Gastrocnemius medialis (tissue), 4 donors: Measurements from ENCODE around the gene SPATA31D1.

ENCODE experiments used
- POLR2A ChIP-seq, 2 donors: fragments of 450-650 bp; IDR thresholded peaks; one replicate each; pipeline ENCODE4 v1.6.1; 2017; ENCODE audit warnings: antibody characterized with exemption in 2 of 2, mild to moderate bottlenecking in 2 of 2, moderate library complexity in 2 of 2
- TF ChIP-seq, protein P1 (sequence below), 5 experiments: fragments of 450-650 bp in 3 of 5; fragments of 200-600 bp in 2 of 5; sonication (generic) in 2 of 5; IDR thresholded peaks in 4 of 5; conservative IDR thresholded peaks in 1 of 5; 1 replicate in 4 of 5; 2 replicates in 1 of 5; pipeline ENCODE4 v1.5.1; 2016 to 2019; ENCODE audit warnings: antibody characterized with exemption in 5 of 5, mild to moderate bottlenecking in 3 of 5, moderate library complexity in 3 of 5

DNA sequence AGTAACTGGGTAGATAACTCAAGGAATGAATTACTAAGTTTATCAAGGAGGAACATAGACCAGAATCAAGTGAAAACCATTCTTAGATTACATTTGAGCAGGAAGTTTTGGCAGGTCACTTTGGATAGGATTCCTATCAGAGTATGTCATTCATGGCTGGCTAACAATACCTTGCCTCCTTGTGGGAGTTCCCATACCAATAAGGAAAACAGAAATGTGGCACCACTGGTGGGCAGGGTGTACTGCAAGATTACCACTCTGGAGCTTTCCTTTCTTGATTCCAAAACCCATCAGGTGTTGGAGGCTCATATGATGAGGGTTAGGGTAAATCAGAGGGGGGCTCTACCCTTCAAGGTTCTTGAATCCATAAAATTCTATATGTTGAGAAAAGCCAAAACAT is 18.6 kb upstream of the SPATA31D1 start:
- TF ChIP-seq, protein P1, sequence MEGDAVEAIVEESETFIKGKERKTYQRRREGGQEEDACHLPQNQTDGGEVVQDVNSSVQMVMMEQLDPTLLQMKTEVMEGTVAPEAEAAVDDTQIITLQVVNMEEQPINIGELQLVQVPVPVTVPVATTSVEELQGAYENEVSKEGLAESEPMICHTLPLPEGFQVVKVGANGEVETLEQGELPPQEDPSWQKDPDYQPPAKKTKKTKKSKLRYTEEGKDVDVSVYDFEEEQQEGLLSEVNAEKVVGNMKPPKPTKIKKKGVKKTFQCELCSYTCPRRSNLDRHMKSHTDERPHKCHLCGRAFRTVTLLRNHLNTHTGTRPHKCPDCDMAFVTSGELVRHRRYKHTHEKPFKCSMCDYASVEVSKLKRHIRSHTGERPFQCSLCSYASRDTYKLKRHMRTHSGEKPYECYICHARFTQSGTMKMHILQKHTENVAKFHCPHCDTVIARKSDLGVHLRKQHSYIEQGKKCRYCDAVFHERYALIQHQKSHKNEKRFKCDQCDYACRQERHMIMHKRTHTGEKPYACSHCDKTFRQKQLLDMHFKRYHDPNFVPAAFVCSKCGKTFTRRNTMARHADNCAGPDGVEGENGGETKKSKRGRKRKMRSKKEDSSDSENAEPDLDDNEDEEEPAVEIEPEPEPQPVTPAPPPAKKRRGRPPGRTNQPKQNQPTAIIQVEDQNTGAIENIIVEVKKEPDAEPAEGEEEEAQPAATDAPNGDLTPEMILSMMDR (IDR thresholded peaks at IDR 0.05 in 4 of 5, conservative IDR thresholded peaks at IDR 0.05 in 1 of 5), result no peak
- no peak for TF ChIP-seq POLR2A (IDR thresholded peaks at IDR 0.05)
